Measurements from ENCODE around the gene RAD54L.
A peak's percentile ranks its signal among the peaks of the same experiment; 100 is the strongest.
"Not testable (repeated sequence)": the region's sequence is repeated elsewhere in the genome, so short reads cannot be mapped to it uniquely, and the experiment has no call there.

RAD54L gene

DNA sequence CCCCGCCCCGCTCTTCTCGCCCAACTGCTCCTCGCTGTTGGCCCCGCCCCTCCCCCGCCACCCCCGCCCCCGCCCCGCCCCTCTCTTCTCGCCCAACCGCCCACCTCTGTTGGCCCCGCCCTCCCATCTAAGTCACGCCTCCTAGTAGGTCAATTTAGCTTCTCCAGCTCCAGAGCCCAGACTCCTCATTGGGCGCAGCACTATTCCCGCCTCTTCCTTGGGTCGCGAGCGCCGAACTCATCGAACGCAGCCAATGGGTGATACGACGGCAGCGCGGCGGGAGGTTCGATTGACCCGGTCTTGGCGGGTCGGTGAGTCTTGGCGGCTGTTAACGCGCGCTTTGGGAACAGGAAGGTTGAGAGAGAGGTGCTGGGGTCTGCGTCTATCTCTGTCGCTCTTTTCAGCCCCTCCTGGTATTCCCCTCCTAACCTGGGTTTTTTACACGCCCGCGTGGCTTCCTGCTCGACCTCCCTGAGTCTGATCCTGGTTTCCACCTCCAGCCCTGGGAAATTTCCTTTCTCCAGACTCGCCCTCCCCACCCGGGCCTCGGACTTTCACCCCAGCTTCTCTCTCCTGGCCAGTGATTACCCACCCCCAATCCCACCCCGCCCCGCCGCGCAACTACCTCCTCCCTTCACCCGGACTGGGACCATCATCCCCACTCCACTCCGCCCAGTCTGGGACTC, at the start of gene RAD54L:
TSS of gene RAD54L (plus strand) at position 328 of the 686 bp plus-strand sequence. CDS start 643 bp downstream, outside the sequence.
- DNase-seq = peak; percentile 100

DNA sequence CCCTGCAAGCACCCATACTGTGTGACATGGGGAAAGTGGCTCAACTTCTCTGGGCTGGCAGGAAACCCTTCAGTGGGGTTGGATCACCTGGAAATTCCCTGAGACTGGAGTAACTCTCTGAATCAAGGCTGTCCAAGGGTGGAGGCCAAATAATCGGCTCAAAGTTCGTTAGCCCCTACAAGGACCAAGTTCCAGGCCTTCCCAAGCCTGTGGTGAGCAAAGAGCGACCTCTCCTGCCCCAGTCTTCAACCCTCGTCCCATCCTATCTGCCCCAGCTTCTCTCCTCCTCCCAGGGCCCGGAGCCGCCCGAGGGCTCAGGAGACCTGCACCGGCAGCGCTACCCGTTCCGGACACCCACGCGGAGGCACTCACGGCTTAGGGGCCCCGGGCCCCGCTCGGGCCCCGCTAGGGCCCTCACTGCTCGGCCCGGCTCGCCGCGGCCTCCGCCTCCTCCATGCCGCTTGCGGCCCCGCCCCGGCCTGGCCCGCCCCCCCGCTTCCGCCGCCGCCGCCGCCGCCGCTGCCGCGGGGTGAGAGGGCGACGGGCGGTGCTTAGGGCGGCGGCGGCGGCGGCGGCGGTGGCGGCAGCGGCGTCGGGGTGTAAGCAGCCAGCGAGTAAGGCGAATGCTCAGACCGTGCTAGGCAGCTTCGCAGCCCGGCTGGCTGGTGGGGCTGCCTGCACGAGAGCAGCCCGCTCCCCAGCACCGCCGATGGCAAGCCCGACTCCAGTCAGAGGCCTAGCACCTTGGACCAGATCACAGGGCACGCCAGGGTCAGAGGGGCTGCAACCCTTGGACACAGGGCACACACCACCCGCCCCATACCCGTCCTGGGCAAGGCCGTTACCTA, 49.4 kb upstream of the RAD54L start, which contains the start of gene POMGNT1:
TSS of gene POMGNT1 (minus strand) at position 471 of the 848 bp plus-strand sequence. CDS start 613 bp downstream, outside the sequence.
- peak; percentile 80 for DNase-seq

DNA sequence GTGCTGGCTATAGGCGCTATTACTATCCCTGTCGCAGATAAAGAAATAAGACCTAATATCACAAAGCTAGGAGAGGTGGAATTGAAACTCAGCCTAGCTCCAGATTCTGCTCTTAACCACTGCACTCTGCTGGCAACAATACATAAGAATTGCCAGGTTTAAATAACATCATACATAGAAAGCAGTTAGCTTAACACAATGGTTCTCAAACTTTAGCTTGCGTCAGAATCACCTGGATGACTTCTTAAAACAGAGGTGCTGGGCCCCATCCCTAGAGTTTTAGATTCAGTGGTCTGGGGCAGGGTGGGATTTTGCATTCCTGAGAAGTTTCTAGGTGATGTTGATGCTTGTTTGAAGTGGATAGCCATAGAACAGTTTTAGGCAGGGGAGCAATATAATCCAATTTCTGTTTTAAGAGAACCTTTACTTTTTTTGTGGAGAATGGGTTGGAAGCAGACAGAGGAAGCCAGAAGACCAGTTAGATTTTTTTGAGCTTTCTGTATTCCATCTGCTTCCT, 48.3 kb upstream of the RAD54L start:
- DNase-seq = no peak

DNA sequence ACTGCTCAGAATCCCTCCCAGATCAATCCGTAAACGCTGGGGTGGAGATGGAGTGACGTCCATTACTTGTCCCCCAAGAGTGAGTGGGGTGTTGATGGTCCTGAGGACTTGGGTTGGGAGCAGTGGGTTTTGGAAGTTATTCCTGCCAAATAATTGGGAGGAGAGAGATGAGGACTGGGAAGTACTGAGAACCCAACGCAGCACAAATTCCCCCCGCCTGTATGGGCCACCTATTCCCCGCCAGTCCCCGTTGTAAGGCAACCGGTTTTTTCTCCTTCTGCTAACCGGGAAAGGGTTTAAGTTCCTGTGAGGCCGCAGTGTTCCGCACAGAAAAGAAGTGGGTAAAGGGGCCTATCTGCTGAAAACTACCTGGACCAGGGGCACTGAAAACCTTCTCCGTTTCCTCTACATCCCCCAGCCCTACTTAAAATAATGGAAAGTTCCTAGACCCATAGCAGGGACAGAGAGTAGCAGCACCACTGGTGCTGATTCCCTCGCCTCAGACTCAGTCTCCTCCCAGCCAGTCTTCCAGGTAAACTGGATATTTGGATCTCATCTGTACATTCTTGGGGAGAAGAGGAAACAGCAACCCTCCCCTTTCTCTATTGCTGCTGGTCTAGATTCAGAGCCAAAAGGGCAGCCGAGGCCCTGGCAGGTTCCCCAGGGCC, 43.7 kb upstream of the RAD54L start:
- DNase-seq = no peak

DNA sequence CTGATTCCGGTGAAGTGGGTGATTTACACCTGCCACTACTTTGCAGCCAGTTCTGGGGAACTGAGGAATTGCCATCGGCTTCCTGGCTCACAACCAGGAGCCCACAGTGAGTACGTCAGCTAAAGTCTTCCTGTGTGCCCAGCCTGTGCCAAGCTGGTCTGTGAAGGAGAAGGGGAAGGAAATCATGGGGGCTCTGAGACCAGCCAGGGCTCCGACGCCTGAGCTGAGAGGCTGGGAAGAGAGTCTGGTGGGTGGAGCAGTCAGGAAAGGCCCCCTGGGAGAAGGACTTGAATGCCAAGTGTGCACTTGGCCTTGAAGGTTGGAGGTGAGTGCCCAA, 43.2 kb upstream of the RAD54L start:
- DNase-seq = peak; percentile 21

DNA sequence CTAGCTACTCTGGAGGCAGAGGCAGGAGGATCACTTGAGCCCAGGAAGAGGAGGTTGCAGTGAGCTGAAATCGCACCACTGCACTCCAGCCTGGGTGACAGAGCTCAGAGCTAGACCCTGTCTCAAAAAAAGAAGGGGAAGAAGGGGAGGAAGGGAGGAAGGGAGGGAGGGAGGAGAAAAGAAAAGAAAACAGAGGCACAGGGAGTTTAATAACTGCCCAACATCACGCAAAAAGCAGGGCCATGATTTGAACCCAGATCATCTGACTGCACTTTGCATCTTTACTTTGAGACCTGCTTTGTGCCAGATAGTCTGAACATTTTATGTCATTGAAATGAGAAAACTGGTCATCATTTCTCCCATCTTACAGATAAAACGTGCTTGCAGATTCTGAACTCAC, 42.4 kb upstream of the RAD54L start:
- DNase-seq = no peak

DNA sequence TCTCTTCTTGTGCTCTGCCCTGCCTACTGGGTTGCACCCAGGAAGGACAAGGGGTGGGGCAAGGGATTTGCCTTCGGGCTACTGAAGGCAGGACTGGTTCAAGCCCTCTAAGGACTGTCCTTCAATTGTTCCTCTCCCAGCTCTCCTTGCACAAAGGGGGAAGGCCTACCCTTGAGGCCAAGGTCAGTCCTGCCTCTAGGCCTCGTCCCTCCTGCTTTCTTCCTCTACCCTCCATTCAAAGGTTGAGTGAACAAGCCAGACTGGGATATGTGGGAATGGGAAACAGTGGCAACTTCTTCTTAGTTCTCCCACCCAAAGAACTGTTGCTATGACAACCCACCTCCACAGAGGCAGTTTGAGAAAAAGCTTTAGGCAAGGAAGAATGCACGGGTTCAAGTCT, 41.8 kb upstream of the RAD54L start:
- DNase-seq = no peak

DNA sequence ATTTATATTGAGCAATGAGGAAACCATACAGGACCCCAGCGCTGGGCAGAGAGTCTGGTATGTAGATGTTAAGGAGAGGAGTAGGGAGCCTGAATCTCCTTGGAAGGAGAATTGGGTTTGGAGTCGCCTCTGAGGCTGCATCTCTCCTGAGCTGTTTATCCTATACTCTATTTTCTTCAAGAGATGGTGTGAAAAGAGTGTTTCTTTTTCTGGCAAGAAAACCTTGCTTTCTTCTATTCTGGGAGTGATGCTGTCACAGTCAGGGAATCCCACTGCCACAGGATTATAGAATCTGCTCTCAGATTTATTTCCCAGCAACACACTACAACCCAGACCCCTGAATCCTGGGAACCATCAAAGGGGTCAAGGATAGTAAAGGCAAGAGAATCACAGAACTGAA, 41.2 kb upstream of the RAD54L start:
- no peak for DNase-seq

DNA sequence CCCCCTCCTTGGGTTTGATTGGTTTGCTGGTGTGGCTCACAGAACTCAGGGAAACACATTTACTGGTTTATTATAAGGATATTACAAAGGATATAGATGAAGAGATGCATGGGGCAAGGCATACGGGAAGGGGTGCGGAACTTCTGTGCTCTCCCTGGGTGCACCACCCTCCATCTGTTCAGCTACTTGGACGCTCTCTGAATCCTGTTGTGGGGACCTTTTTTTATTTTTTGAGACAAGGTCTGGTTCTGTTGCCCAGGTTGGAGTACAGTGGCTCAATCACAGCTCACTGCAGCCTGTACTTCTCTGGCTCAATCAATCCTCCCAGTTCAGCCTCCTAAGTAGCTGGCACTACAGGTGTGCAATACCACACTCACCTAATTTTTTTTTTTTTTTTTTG, 37.0 kb upstream of the RAD54L start:
- no peak for DNase-seq

DNA sequence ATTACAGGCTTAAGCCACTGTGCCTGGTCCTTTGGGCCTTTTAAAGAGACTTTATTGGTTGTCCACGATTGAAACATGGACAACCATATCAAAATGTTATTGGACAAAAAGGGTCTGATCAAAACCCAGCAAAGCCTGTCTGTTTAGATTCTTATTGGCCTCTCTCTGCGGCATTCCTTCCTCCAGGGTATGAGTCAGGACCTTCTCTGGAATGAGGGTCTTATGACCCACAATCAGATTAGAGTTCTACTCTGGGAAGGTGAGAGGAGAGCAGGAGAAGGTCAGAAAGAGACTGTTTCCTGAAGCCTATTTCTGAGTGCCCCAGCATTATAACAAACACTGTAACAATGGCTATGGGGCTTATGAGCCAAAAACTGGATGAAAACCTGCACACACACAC, 36.5 kb upstream of the RAD54L start:
- DNase-seq = no peak

DNA sequence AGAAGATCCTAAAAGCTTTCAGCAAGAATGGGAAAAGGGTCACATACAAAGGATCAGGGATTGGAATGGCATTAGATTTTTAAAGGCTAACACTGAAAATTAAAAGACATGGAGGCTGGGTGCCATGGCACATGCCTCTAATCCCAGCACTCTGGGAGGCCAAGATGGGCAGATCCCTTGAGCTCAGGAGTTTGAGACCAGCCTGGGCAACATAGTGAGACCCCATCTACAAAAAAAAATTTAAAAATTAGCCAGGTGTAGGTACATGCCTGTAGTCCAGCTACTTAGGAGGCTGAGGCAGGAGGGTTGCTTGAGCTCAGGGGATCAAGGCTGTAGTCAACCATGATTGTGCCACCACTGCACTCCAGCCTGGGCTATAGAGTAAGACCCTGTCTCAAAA, 32.1 kb upstream of the RAD54L start:
- no peak for DNase-seq

DNA sequence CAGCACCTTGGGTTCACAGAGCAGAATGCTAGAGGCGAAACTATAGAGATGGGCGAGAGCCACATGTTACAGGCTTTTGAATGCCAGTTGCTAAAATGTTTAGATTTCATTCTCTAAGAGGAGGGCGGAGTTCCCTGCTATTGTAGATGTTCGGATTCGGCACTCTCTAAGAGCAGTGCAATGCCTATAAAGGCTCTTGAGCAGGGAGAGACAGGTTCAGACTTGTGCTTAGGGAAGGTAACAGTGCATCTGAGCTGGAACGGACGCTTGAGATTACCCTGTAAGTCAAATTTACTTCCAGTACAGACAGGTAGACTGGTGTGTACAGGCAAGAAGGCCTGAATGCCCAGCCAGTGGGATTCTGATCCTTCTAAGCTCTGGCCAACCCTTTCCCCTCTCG, 29.1 kb upstream of the RAD54L start:
- DNase-seq = no peak

DNA sequence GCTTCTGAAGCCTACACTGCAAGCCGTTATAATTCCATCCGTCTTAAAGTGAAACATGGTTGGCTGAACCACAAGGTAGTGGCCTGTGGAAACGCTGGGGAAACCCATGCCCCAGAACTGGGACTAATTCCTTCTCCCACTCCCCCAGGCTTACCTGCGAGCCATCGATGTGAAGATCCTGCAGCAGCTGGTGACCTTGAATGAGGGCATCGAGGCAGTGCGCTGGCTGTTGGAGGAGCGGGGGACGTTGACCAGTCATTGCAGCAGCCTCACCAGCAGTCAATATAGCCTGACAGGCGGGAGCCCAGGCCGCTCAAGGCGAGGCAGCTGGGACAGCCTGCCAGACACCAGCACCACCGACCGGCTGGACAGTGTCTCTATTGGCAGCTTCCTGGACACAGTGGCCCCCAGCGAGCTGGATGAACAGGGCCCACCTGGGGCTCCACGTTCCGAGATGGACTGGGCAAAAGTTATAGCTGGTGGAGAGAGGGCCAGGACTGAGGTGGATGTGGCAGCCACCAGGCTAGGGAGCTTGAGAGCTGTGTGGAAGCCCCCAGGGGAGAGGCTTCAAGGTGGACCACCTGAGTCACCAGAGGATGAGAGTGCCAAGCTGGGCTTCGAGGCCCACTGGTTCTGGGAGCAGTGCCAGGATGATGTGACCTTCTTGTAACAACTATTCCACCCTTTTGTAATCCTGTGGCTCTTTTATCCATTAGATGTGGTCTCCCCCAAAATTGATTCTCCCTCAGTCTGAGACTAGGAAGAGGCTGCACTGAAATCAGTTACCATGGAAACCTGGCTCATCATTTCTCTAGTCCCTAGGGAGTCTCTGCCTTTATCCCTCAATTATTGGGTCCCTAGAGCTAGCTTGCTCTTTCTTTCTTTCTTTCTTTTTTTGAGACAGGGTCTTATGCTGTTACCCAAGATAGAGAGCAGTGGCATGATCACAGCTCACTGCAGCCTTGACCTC, 27.7 kb upstream of the RAD54L start:
- DNase-seq = no peak

DNA sequence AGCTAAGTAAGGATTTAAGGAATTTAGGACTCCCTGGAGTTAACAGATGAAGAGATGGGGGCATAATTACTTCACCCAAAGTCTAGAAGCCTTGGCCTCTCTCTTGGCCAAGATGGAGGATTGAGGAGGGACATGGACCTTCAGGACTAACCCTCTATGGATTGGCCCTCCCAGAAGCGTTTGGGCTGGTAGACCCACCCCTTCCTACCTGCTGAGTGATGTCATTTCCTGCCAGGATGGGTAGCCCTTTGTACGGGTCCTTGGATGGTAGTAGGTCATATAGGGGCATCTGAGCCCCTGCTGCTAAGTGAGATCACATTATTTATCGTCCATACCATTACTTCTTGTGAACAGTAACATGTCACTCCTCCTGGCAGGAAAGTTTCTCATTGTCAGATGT, 26.8 kb upstream of the RAD54L start:
- no peak for DNase-seq

DNA sequence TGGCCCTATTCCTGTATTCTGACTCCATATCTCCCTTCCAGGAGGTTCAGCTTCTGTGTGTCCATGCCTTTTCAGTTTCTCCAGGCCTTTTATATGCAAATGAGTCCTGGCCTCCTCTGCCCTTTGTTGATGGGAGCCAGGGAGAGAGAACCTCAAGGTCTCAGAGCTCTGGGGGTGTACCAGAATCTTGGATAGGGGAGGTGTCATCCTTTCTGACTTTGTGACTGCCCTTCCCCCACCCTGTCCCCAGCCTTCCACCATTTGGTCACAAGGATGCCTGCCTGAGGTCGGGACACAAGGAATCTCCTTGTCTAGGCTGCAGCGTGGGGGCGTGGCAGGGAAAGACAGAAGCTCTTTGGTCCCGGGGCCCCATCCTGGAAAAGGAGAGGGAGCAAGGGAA, 25.8 kb upstream of the RAD54L start:
- DNase-seq = no peak

DNA sequence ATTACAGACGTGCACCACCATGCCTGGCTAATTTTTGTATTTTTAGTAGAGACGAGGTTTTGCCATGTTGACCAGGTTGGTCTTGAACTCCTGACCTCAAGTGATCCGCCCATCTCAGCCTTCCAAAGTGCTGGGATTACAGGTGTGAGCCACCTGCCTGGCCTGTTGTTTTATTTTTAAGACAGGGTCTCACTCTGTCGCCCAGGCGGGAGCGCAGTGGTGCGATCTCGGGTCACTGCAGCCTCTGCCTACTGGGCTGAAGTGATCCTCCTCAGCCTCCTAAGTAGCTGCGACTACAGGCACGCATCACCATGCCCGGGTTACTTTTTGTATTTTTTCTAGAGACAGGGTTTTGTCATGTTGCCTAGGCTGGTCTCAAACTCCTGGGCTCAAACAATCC, 24.5 kb upstream of the RAD54L start:
- DNase-seq = not testable (repeated sequence)

DNA sequence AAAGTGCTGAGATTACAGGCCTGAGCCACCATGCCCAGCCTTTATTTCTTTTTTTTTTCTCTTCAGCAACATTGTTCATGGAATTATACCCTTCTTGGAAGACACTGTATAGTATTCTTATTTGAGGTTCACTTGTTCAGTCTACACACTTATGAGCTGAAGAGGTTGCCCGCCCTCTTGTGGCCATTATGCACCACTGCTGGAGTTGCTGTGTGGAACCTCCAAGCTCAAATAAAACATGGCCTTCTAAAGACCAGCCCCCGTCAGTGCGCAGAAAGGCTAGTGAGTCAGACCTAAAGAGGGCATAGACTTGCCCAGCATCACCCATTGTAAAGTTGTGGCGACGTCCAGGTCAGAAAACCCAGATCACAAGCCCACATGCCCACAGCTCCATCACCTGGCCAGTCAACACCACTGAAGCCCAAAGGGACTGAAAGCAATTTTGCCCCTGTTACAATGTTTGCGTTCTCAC, 24.1 kb upstream of the RAD54L start:
- peak; percentile 89 for DNase-seq

DNA sequence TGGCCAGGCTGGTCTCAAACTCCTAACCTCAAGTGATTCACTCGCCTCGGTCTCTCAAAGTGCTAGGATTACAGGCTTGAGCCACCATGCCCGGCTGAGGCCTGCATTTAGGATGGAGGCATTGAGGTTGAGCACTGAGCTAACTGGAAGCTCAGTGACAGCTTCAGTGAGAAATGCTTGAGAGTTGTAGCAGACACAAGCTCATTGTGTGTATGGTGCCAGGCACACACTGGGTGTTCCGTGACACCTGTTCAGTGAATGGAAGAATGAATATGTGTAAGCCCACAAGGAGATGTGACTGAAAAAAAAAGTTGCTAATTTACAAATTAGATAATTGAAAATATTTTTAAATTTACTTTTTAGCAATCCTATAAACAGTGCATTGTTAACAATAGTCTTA, 22.6 kb upstream of the RAD54L start:
- no peak for DNase-seq

DNA sequence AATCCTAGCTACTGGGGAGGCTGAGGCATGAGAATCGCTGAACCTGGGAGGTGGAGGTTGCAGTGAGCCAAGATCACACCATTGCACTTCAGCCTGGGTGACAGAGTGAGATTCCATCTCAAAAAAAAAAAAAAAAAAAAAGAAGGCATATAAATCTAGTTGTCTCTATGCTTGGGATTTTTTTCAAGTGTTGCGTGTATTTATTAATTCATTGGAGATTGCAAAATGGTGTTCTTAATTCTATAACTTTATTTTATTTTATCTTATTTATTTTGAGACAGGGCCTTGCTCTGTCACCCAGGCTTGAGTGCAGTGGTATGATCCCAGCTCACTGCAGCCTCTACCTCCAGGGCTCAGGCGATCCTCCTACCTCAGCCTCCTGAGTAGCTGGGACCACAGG, 16.3 kb upstream of the RAD54L start:
- DNase-seq = not testable (repeated sequence)

DNA sequence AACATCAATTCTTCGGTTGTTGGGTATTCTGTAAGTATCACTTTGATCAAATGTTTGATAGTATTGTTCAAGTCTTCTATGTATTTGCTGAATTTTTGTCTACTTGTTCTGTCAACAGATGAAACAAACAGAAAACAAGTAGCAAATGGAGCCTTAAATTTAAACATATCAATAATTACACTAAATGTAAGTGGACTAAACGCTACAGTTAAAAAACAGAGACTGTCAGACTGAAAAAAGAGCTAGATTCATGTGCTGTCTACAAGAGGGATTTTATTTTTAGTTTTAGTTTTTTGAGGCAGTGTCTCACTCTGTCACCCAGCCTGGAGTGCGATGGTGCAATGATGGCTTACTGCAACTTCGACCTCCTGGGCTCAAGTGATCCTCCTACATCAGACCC, 10.7 kb upstream of the RAD54L start:
- DNase-seq = no peak

DNA sequence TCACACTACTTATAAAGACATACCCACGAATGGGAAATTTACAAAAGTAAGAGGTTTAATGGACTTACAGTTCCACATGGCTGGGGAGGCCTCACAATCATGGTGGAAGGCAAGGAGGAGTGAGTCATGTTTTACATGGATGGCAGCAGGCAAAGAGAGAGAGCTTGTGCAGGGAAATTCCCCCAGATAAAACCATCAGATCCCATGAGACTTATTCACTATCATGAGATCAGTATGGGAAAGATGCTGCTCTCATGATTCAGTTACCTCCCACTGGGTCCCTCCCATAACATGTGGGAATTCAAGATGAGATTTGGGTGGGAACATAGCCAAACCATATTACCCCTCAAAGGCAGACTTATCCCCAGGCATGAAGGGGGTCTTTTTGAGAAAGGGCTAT, 8.7 kb upstream of the RAD54L start:
- not testable (repeated sequence) for DNase-seq

DNA sequence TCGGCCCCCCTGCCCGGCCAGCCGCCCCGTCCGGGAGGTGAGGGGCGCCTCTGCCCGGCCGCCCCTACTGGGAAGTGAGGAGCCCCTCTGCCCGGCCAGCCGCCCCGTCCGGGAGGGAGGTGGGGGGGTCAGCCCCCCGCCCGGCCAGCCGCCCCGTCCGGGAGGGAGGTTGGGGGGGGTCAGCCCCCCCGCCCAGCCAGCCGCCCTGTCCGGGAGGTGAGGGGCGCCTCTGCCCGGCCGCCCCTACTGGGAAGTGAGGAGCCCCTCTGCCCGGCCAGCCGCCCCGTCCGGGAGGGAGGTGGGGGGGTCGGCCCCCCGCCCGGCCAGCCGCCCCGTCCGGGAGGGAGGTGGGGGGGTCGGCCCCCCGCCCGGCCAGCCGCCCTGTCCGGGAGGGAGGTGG, 5.8 kb upstream of the RAD54L start:
- DNase-seq = not testable (repeated sequence)

Data from NCI-H2029 (cell line).